Measurements from ENCODE around the gene GAPDH.
A peak's percentile ranks its signal among the peaks of the same experiment; 100 is the strongest.

The GAPDH gene

GRCh38 chr12:6570264-6570887, 36.1 kb downstream of the GAPDH start:
- H3K4me3 ChIP-seq (replicated peaks; ENCODE audit: low read depth, low read length): no peak overlapping the region
- peak; percentile 69 for TF ChIP-seq CTCF (IDR thresholded peaks at IDR 0.05; ENCODE audit: low read depth, low read length, missing control alignments)
- no peak for DNase-seq (ENCODE audit: extremely low read depth, low read depth)

GRCh38 chr12:6573001-6573400, 38.7 kb downstream of the GAPDH start:
- no peak overlapping the region for H3K4me3 ChIP-seq (replicated peaks; ENCODE audit: low read depth, low read length)
- no peak for TF ChIP-seq CTCF (IDR thresholded peaks at IDR 0.05; ENCODE audit: low read depth, low read length, missing control alignments)
- no peak for DNase-seq (ENCODE audit: extremely low read depth, low read depth)

GRCh38 chr12:6574576-6575295, 40.4 kb downstream of the GAPDH start:
- no peak for DNase-seq (ENCODE audit: extremely low read depth, low read depth)
- H3K4me3 ChIP-seq (replicated peaks; ENCODE audit: low read depth, low read length): no peak overlapping the region
- no peak for TF ChIP-seq CTCF (IDR thresholded peaks at IDR 0.05; ENCODE audit: low read depth, low read length, missing control alignments)

- H3K4me3 ChIP-seq (replicated peaks; ENCODE audit: low read depth, low read length): no peak overlapping the region
- DNase-seq (ENCODE audit: extremely low read depth, low read depth): no peak
- no peak for TF ChIP-seq CTCF (IDR thresholded peaks at IDR 0.05; ENCODE audit: low read depth, low read length, missing control alignments)
These were observed 41.3 kb downstream of the GAPDH start for GRCh38 chr12:6575648-6576047.

- no peak overlapping the region for H3K4me3 ChIP-seq (replicated peaks; ENCODE audit: low read depth, low read length)
- peak; percentile 26 for TF ChIP-seq CTCF (IDR thresholded peaks at IDR 0.05; ENCODE audit: low read depth, low read length, missing control alignments)
- no peak for DNase-seq (ENCODE audit: extremely low read depth, low read depth)
These were observed 47.9 kb downstream of the GAPDH start for GRCh38 chr12:6582196-6582595.

GRCh38 chr12:6582959-6583358, 48.6 kb downstream of the GAPDH start:
- TF ChIP-seq CTCF (IDR thresholded peaks at IDR 0.05; ENCODE audit: low read depth, low read length, missing control alignments): no peak
- DNase-seq (ENCODE audit: extremely low read depth, low read depth): no peak

More at GRCh38 chr12:6582959-6583358, 48.6 kb downstream of the GAPDH start:
- no peak overlapping the region for H3K4me3 ChIP-seq (replicated peaks; ENCODE audit: low read depth, low read length)
